Left lung (tissue), 10 donors: Measurements from ENCODE around the gene MSH3. TPM values are rescaled to one million over a fixed set of nuclear protein-coding genes. Genes with fewer than 3 reads are reported as not detected.

Experiments used
- ATAC-seq: fragments of 200-7000 bp; cut with Tn5 transposase; one replicate; pipeline ENCODE4 v1.9.1; 2020; ENCODE audit warnings: moderate library complexity
- DNase-seq, 4 donors: peaks; one replicate each; pipeline ENCODE4 v3.0.0-alpha.2; 2013 to 2020
- H3K27ac ChIP-seq, 2 donors: fragments of 200-600 bp; sonication (generic) in 1 of 2; one replicate each; pipeline versions ENCODE4 v1.5.0 to v1.8.0; 2020 to 2021
- H3K27me3 ChIP-seq, 2 donors: fragments of 200-600 bp; sonication (generic) in 1 of 2; one replicate each; pipeline versions ENCODE4 v1.5.0 to v1.8.0; 2020 to 2021
- H3K36me3 ChIP-seq, 2 donors: fragments of 200-600 bp; sonication (generic) in 1 of 2; one replicate each; pipeline versions ENCODE4 v1.5.0 to v1.8.0; 2020 to 2021
- H3K4me1 ChIP-seq, 2 donors: fragments of 200-600 bp; one replicate each; pipeline ENCODE4 v1.8.0; 2021
- H3K4me3 ChIP-seq, 2 donors: fragments of 200-600 bp; sonication (generic) in 1 of 2; one replicate each; pipeline versions ENCODE4 v1.5.0 to v1.8.0; 2020 to 2021; ENCODE audit warnings: mild to moderate bottlenecking in 1 of 2
- H3K9me3 ChIP-seq, 2 donors: fragments of 200-600 bp; sonication (generic) in 1 of 2; one replicate each; pipeline versions ENCODE4 v1.5.0 to v1.8.0; 2020 to 2021
- intact Hi-C, 2 donors: fragments of 100-400 bp; cut with DNase I; formaldehyde crosslinking; loops; one replicate each; pipeline versions ENCODE4 v1.11.2 to v1.14.2; 2022
- polyA plus RNA-seq, 6 donors: library from polyadenylated mRNA; unstranded; fragments of 120-200 nt; gene quantifications; one replicate each; pipeline ENCODE4 v1.2.1, GENCODE V29; 2013; ENCODE audit not compliant: insufficient read length in 6 of 6
- total RNA-seq, 2 donors: library from RNA; stranded (reverse); fragmentation: NEBNext Ultra II Directional; extraction: Animal tissue kit (Norgen Biotek cat#: 25700); gene quantifications; one replicate each; pipeline ENCODE4 v1.2.1, GENCODE V29; 2021
- TF ChIP-seq, protein P1 (sequence below), 2 donors: fragments of 200-600 bp; sonication (generic) in 1 of 2; IDR thresholded peaks; one replicate each; pipeline versions ENCODE4 v1.5.0 to v1.8.0; 2021; ENCODE audit warnings: antibody characterized with exemption in 2 of 2
- donor health status: DM: no; HTN: yes; CAD: no.
- donor health status: DM: no; HTN: no; CAD: no.

The MSH3 gene
- total and polyA plus RNA-seq, 8 donors, result 12.7 to 20.1 (median 16.2) TPM

GRCh38 chr5:80740999-80741398 lies 86.5 kb downstream of the MSH3 start:
- DNase-seq, result no peak
- Histone ChIP-seq H3K9me3 (no peaks in the 10 kb centered on the region), H3K36me3 (peaks cover 0 to 25% of the 10 kb centered on the region in 2 donors), H3K27me3 (no peaks in the 10 kb centered on the region), H3K4me1 (no peaks in the 10 kb centered on the region), H3K4me3 (no peak overlapping the region), H3K27ac (no peak overlapping the region)
- no peak for ATAC-seq
- intact Hi-C loops, result no loop called here
- TF ChIP-seq, protein P1, sequence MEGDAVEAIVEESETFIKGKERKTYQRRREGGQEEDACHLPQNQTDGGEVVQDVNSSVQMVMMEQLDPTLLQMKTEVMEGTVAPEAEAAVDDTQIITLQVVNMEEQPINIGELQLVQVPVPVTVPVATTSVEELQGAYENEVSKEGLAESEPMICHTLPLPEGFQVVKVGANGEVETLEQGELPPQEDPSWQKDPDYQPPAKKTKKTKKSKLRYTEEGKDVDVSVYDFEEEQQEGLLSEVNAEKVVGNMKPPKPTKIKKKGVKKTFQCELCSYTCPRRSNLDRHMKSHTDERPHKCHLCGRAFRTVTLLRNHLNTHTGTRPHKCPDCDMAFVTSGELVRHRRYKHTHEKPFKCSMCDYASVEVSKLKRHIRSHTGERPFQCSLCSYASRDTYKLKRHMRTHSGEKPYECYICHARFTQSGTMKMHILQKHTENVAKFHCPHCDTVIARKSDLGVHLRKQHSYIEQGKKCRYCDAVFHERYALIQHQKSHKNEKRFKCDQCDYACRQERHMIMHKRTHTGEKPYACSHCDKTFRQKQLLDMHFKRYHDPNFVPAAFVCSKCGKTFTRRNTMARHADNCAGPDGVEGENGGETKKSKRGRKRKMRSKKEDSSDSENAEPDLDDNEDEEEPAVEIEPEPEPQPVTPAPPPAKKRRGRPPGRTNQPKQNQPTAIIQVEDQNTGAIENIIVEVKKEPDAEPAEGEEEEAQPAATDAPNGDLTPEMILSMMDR (IDR thresholded peaks at IDR 0.05), result no peak

DNA sequence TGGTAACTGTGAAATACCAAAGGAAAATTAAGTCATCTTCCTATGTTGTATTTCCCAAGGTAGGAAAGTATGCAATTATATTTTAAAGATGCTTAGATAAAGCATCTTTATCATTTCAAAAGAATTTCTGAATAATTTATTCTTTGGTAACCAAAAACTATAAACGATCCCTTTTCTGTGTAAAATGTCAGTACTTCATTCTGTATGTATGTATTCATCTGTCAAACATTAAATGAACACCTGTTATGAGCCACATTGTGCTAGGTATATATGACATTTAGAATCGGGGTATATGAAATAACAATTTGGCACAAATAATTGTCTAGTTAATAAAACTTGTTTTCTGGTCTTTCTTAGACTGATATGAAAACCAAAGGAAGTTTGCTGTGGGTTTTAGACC lies 89.7 kb downstream of the MSH3 start:
- no peaks in the 10 kb centered on the region for H3K27me3 ChIP-seq
- ATAC-seq (no peak), DNase-seq (no peak)
- intact Hi-C loops, result no loop called here
- no peak overlapping the region for H3K27ac ChIP-seq
- peaks cover 0 to 44% of the 10 kb centered on the region in 2 donors for H3K36me3 ChIP-seq
- TF ChIP-seq, protein P1 (IDR thresholded peaks at IDR 0.05), result no peak
- no peaks in the 10 kb centered on the region for H3K9me3 ChIP-seq
- no peak overlapping the region for H3K4me3 ChIP-seq
- no peaks in the 10 kb centered on the region for H3K4me1 ChIP-seq

DNA sequence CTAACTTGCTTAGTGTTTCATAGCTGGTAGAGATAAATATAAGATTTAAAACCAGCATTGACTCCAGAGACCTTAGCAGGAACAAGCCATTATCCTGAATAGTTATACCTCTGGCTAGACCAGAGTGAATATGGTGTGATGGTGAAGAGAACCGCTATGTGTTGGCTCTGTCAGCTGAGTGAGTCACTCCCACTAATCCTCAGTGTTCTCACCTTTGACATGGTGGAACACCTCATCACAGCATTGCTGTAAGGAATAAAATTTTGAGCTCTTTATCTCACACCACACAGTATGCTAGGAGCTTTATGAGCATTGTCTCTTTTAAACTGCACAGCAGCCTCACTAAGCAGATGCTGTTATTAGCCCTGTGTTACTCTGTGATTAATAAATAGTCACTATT lies 91.0 kb downstream of the MSH3 start:
- TF ChIP-seq, protein P1 (IDR thresholded peaks at IDR 0.05), result no peak
- intact Hi-C loops, result no loop called here
- no peak for ATAC-seq
- Histone ChIP-seq H3K4me1 (no peaks in the 10 kb centered on the region), H3K9me3 (no peaks in the 10 kb centered on the region), H3K27ac (no peak overlapping the region), H3K36me3 (peaks cover 0 to 44% of the 10 kb centered on the region in 2 donors), H3K4me3 (no peak overlapping the region), H3K27me3 (no peaks in the 10 kb centered on the region)
- DNase-seq, result no peak

DNA sequence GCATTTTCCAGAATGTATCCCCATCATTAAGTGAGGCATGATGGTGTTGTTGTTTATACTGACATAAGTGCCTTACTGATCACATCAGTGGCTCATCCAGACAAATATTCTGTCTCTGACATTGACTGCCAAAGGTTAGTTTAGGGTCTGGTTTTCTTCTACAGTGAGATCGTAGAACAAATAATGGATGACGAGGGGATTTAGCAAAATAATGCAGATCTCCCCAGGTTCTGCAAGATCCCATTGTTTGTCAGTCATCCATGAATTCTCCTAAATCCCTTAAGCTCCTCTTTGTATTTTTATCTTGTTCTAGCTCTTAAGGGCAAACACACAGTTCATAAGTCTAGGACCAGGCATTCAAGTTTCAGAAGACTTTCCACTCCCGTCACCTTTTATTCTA lies 93.5 kb downstream of the MSH3 start:
- intact Hi-C loops, result no loop called here
- ATAC-seq, result no peak
- peaks cover 0 to 44% of the 10 kb centered on the region in 2 donors for H3K36me3 ChIP-seq
- H3K4me3 ChIP-seq, result no peak overlapping the region
- H3K27ac ChIP-seq, result no peak overlapping the region
- TF ChIP-seq, protein P1 (IDR thresholded peaks at IDR 0.05), result no peak
- H3K4me1 ChIP-seq, result no peaks in the 10 kb centered on the region
- H3K9me3 ChIP-seq, result no peaks in the 10 kb centered on the region
- no peaks in the 10 kb centered on the region for H3K27me3 ChIP-seq
- DNase-seq, result no peak

GRCh38 chr5:80752427-80752826 lies 98.0 kb downstream of the MSH3 start:
- peaks cover 0 to 5% of the 10 kb centered on the region in 2 donors for H3K4me1 ChIP-seq
- H3K27ac ChIP-seq, result no peak overlapping the region
- DNase-seq (no peak), ATAC-seq (no peak)
- H3K4me3 ChIP-seq, result no peak overlapping the region
- intact Hi-C loops, result no loop called here
- no peaks in the 10 kb centered on the region for H3K9me3 ChIP-seq
- TF ChIP-seq, protein P1 (IDR thresholded peaks at IDR 0.05), result no peak
- H3K36me3 ChIP-seq, result peaks cover 0 to 10% of the 10 kb centered on the region in 2 donors
- no peaks in the 10 kb centered on the region for H3K27me3 ChIP-seq
